H1 (cell line): ENCODE data around the gene NBPF1. TPM values are rescaled to one million over a fixed set of nuclear protein-coding genes. Genes with fewer than 3 reads are reported as not detected.
"Not testable (repeated sequence)": the region's sequence is repeated elsewhere in the genome, so short reads cannot be mapped to it uniquely, and the experiment has no call there.

Experiments
- CTCF ChIA-PET: fragments of 300-600 bp; sonication (Branson Sonifier 250); formaldehyde crosslinking; loops from one replicate; lab custom pipeline; 2021; ENCODE audit not compliant: partially characterized antibody; lab: Charles Lee
- POLR2A ChIA-PET: fragments of 300-600 bp; sonication (Branson Sonifier 250); formaldehyde crosslinking; loops from one replicate; lab custom pipeline; 2021; ENCODE audit warnings: inconsistent platforms; ENCODE audit not compliant: partially characterized antibody; lab: Charles Lee
- DNase-seq, 2 experiments: peaks; one replicate each; pipeline versions ENCODE4 v3.0.0 to v3.0.0-alpha.2; 2010 to 2022; ENCODE audit warnings: low spot score in 2 of 2, low read depth in 1 of 2, mixed read lengths in 1 of 2
- FAIRE-seq: peaks from 2 replicates; lab custom pipeline; 2011; peaks lifted over from hg19 to GRCh38; lab: Jason Lieb, UNC
- H2AFZ ChIP-seq: 2 replicates; pipeline ENCODE4 v1.8.1; 2012; ENCODE audit warnings: low read length, inconsistent platforms
- H2AK5ac ChIP-seq: 2 replicates; pipeline ENCODE4 v1.6.1; 2013; ENCODE audit warnings: low read depth, low read length
- H2BK120ac ChIP-seq: replicated peaks from 2 replicates; pipeline ENCODE3; 2013; ENCODE audit warnings: low read depth, low read length, inconsistent platforms
- H2BK12ac ChIP-seq: 2 replicates; pipeline ENCODE4 v1.6.1; 2013; ENCODE audit warnings: low read depth, low read length
- H2BK15ac ChIP-seq: 2 replicates; pipeline ENCODE4 v1.6.1; 2013; ENCODE audit warnings: low read length
- H2BK20ac ChIP-seq: 2 replicates; pipeline ENCODE4 v1.6.1; 2013; ENCODE audit warnings: low read length
- H2BK5ac ChIP-seq: 2 replicates; pipeline ENCODE4 v1.6.1; 2013; ENCODE audit warnings: low read depth, low read length
- H3K14ac ChIP-seq: 2 replicates; pipeline ENCODE4 v1.6.1; 2013; ENCODE audit warnings: inconsistent platforms; ENCODE audit not compliant: insufficient read length
- H3K18ac ChIP-seq: 2 replicates; pipeline ENCODE4 v1.6.1; 2013; ENCODE audit warnings: low read length; ENCODE audit errors: extremely low read depth
- H3K23ac ChIP-seq: 2 replicates; pipeline ENCODE4 v1.6.1; 2013; ENCODE audit warnings: inconsistent platforms; ENCODE audit not compliant: insufficient read length
- H3K23me2 ChIP-seq: 2 replicates; pipeline ENCODE4 v1.6.1; 2013; ENCODE audit warnings: low read depth, low read length
- H3K27ac ChIP-seq: 2 replicates; pipeline ENCODE4 v1.6.1; 2011; ENCODE audit warnings: low read depth, low read length, inconsistent platforms
- H3K27me3 ChIP-seq, 4 experiments: replicated peaks in 1 of 4; 1 replicate in 1 of 4; 2 replicates in 3 of 4; pipeline versions ENCODE4 v1.6.1 to v1.8.1; 2011 to 2013; ENCODE audit warnings: low read length in 3 of 4, mild to moderate bottlenecking in 3 of 4, inconsistent platforms in 2 of 4, mixed read lengths in 2 of 4, moderate library complexity in 1 of 4; ENCODE audit not compliant: control insufficient read depth in 3 of 4, insufficient read depth in 3 of 4; ENCODE audit errors: extremely low read depth in 1 of 4
- H3K36me3 ChIP-seq, 4 experiments: 2 replicates each; pipeline versions ENCODE4 v1.6.1 to v1.8.1; 2011 to 2013; ENCODE audit warnings: mild to moderate bottlenecking in 4 of 4, low read length in 3 of 4, moderate library complexity in 2 of 4, control low read depth in 1 of 4, inconsistent platforms in 1 of 4; ENCODE audit not compliant: insufficient read depth in 4 of 4, control insufficient read depth in 2 of 4
- H3K4ac ChIP-seq: replicated peaks from 2 replicates; pipeline ENCODE3; 2013; ENCODE audit warnings: low read length, low read depth, mixed read lengths, inconsistent platforms; ENCODE audit not compliant: insufficient read length
- H3K4me1 ChIP-seq, 4 experiments: replicated peaks in 1 of 4; 1 replicate in 1 of 4; 2 replicates in 3 of 4; pipeline versions ENCODE4 v1.6.1 to v1.8.1; 2011 to 2013; ENCODE audit warnings: low read length in 3 of 4, inconsistent platforms in 2 of 4, mixed read lengths in 1 of 4; ENCODE audit not compliant: insufficient read depth in 4 of 4, control insufficient read depth in 3 of 4
- H3K4me2 ChIP-seq, 2 experiments: 2 replicates each; pipeline versions ENCODE4 v1.6.1 to v1.8.1; 2011 to 2013; ENCODE audit warnings: low read depth in 2 of 2, low read length in 2 of 2, control low read depth in 1 of 2, inconsistent platforms in 1 of 2, mild to moderate bottlenecking in 1 of 2; ENCODE audit not compliant: insufficient read depth in 1 of 2
- H3K4me3 ChIP-seq, 4 experiments: fragments of 200-600, 300-600 bp in 1 of 4; sonication (generic), shearing (Covaris generic), sonication (Bioruptor Twin) in 1 of 4; 2 replicates each; pipeline versions ENCODE4 v1.5.1 to v1.8.1; 2011 to 2016; ENCODE audit warnings: low read length in 4 of 4, low read depth in 3 of 4, control low read depth in 2 of 4, inconsistent platforms in 2 of 4, mild to moderate bottlenecking in 2 of 4, mixed read lengths in 1 of 4, moderate library complexity in 1 of 4; ENCODE audit not compliant: insufficient read depth in 2 of 4; ENCODE audit errors: extremely low read depth in 1 of 4
- H3K56ac ChIP-seq: replicated peaks from 2 replicates; pipeline ENCODE3; 2013; ENCODE audit warnings: low read depth, mild to moderate bottlenecking, mixed read lengths, low read length, inconsistent platforms; ENCODE audit not compliant: insufficient read length
- H3K79me1 ChIP-seq: 2 replicates; pipeline ENCODE4 v1.6.1; 2013; ENCODE audit warnings: low read depth, low read length, control low read depth
- H3K79me2 ChIP-seq, 2 experiments: 2 replicates each; pipeline versions ENCODE4 v1.6.1 to v1.8.1; 2012 to 2013; ENCODE audit warnings: low read length in 2 of 2, mild to moderate bottlenecking in 2 of 2, inconsistent platforms in 1 of 2; ENCODE audit not compliant: insufficient read depth in 2 of 2, control insufficient read depth in 1 of 2
- H3K9ac ChIP-seq, 4 experiments: replicated peaks in 1 of 4; 1 replicate in 1 of 4; 2 replicates in 3 of 4; pipeline versions ENCODE4 v1.6.1 to v1.8.1; 2011 to 2013; ENCODE audit warnings: low read depth in 3 of 4, low read length in 3 of 4, control low read depth in 2 of 4, mild to moderate bottlenecking in 2 of 4, moderate library complexity in 2 of 4, inconsistent platforms in 1 of 4; ENCODE audit errors: extremely low read depth in 1 of 4
- H3K9me3 ChIP-seq, 2 experiments: 2 replicates each; pipeline versions ENCODE4 v1.6.1 to v1.8.1; 2012 to 2013; ENCODE audit warnings: mild to moderate bottlenecking in 2 of 2, moderate library complexity in 2 of 2, control low read depth in 1 of 2, inconsistent platforms in 1 of 2, low read depth in 1 of 2, low read length in 1 of 2, mixed read lengths in 1 of 2; ENCODE audit not compliant: insufficient read depth in 2 of 2
- H4K20me1 ChIP-seq, 2 experiments: replicated peaks in 1 of 2; 2 replicates each; pipeline versions ENCODE3 to v1.8.1; 2011 to 2013; ENCODE audit warnings: inconsistent platforms in 2 of 2, low read length in 2 of 2, mild to moderate bottlenecking in 1 of 2; ENCODE audit not compliant: insufficient read depth in 2 of 2, control insufficient read depth in 1 of 2
- H4K5ac ChIP-seq: 2 replicates; pipeline ENCODE4 v1.6.1; 2013; ENCODE audit warnings: low read length, low read depth, mixed read lengths, inconsistent platforms; ENCODE audit not compliant: insufficient read length
- H4K8ac ChIP-seq: 2 replicates; pipeline ENCODE4 v1.8.0; 2013; ENCODE audit warnings: mild to moderate bottlenecking, moderate library complexity, low read length, inconsistent platforms; ENCODE audit not compliant: insufficient read depth; ENCODE audit errors: extremely low read depth
- H4K91ac ChIP-seq: replicated peaks from 2 replicates; pipeline ENCODE3; 2013; ENCODE audit warnings: low read length, mixed read lengths, inconsistent platforms; ENCODE audit not compliant: insufficient read length
- WGBS, 2 experiments: shearing (Covaris generic) in 1 of 2; methylation state at CpG; one replicate each; pipeline versions ENCODE4 v1.1.6 to v1.1.7; 2013 to 2015; ENCODE audit warnings: low lambda C conversion rate in 2 of 2, mixed read lengths in 2 of 2, inconsistent platforms in 1 of 2, low coverage in 1 of 2, missing lambda C conversion rate in 1 of 2; ENCODE audit not compliant: insufficient replicate concordance in 2 of 2, insufficient coverage in 1 of 2, insufficient read length in 1 of 2; ENCODE audit errors: extremely low coverage in 1 of 2, missing lambda C conversion rate in 1 of 2; 5-methylcytosine and 5-hydroxymethylcytosine counted together
- polyA plus RNA-seq, 7 experiments: library from polyadenylated mRNA; depleted of rRNA in 3 of 7; stranded (reverse) in 5 of 7; unstranded in 2 of 7; fragments of >200 nt in 5 of 7; fragments of 200-250 nt in 2 of 7; gene quantifications; 1 replicate in 5 of 7; 2 replicates in 1 of 7; 4 replicates in 1 of 7; pipeline versions ENCODE4 v1.2.1 to v1.2.3, GENCODE V29; 2011 to 2013; ENCODE audit warnings: missing spikeins in 2 of 7, mixed read lengths in 2 of 7
- total RNA-seq: library from RNA; stranded (reverse); fragmentation: NEBNext Ultra II Directional; extraction: Animal tissue kit (Norgen Biotek cat#: 25700); gene quantifications from 2 replicates; pipeline ENCODE4 v1.2.1, GENCODE V29; 2021

Gene NBPF1
- total and polyA plus RNA-seq, 2 of the 8 experiments (the other 6 are each of a cell fraction or from before 2014, with no cell fraction given): 9.6 to 19.3 TPM

- H2AFZ ChIP-seq, H3K14ac ChIP-seq, H3K9me3 ChIP-seq, H2BK120ac ChIP-seq, H2BK5ac ChIP-seq, H3K23me2 ChIP-seq, CTCF ChIA-PET, H2AK5ac ChIP-seq, H3K27ac ChIP-seq, H3K56ac ChIP-seq, H3K4ac ChIP-seq, H3K4me2 ChIP-seq, H2BK12ac ChIP-seq, H2BK15ac ChIP-seq, H3K23ac ChIP-seq, H4K91ac ChIP-seq, H3K9ac ChIP-seq, H3K79me2 ChIP-seq, H3K36me3 ChIP-seq, H4K20me1 ChIP-seq, H3K79me1 ChIP-seq, H3K18ac ChIP-seq, FAIRE-seq, H3K4me3 ChIP-seq, POLR2A ChIA-PET, H2BK20ac ChIP-seq, H4K5ac ChIP-seq: not testable (repeated sequence)
- Histone ChIP-seq H4K8ac (0 out of 2 replicates have a peak overlapping the region, but pooled peaks have one; percentile 51), H3K27me3 (peaks cover 9 to 23% (median 20%) of the 10 kb centered on the region in 4 experiments; a peak in 6 of 7 replicates), H3K4me1 (peaks cover 0 to 11% (median 7%) of the 10 kb centered on the region in 4 experiments; a peak in 5 of 7 replicates)
- WGBS, 2 experiments: 69% methylated on average over 5 of the region's 6 CpGs; no CpG with 5 or more reads in 1 of the 2 experiments
- peak in 1 of 2 experiments; percentile 58 for DNase-seq
These were observed 36.0 kb upstream of the NBPF1 start for GRCh38 chr1:16649390-16649789.

DNA sequence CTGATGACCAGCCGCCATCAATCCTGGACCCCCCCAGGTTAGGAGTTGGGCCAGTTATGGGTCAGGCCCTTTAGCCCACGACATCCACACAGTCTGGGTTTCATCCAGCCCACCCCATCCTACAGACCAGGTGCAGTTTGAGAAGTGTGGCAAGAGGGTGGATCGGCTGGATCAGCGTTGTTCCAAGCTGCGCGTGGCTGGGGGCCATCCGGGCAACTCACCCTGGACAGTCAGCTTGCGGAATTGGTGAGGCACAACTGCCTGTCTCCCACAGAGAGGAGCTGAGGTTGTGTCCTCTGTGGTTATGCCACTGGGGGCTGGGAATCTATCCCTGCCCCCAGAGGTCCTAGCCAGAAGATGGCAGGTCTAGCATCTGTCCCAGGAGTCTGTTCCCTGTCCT lies 35.4 kb upstream of the NBPF1 start:
- H4K91ac ChIP-seq, POLR2A ChIA-PET, H3K4me3 ChIP-seq, H3K9ac ChIP-seq, H3K79me1 ChIP-seq, H3K9me3 ChIP-seq, H3K79me2 ChIP-seq, H4K20me1 ChIP-seq, H3K36me3 ChIP-seq, H2BK20ac ChIP-seq, H3K23ac ChIP-seq, H4K5ac ChIP-seq, H2AFZ ChIP-seq, H3K56ac ChIP-seq, H4K8ac ChIP-seq, H3K14ac ChIP-seq, H3K18ac ChIP-seq, H3K4ac ChIP-seq, H2AK5ac ChIP-seq, FAIRE-seq, H2BK15ac ChIP-seq, H3K27ac ChIP-seq, H3K4me2 ChIP-seq, H2BK5ac ChIP-seq, H2BK12ac ChIP-seq, H3K23me2 ChIP-seq, H2BK120ac ChIP-seq, CTCF ChIA-PET: not testable (repeated sequence)
- DNase-seq: peak in 1 of 2 experiments; percentile 39
- Histone ChIP-seq H3K4me1 (peaks cover 0 to 15% (median 9%) of the 10 kb centered on the region in 4 experiments; a peak in 5 of 7 replicates), H3K27me3 (peaks cover 9 to 27% (median 21%) of the 10 kb centered on the region in 4 experiments; a peak in 6 of 7 replicates)
- 85% methylated on average over 6 of the region's 8 CpGs; no CpG with 5 or more reads in 1 of the 2 experiments for WGBS, 2 experiments
